HepG2 (cell line): ENCODE measurements around the gene GGA1. TPM values are rescaled to one million over a fixed set of nuclear protein-coding genes. Genes with fewer than 3 reads are reported as not detected.

Experiments
- CBX2 ChIP-seq, 2 experiments: fragments of 200-600 bp in 1 of 2; sonication (generic); formaldehyde crosslinking in 1 of 2; IDR thresholded peaks; 2 replicates each; pipeline versions ENCODE4 v1.7.0 to v1.8.1; 2018 to 2022; ENCODE audit warnings: low read depth in 2 of 2, low read length in 1 of 2, mild to moderate bottlenecking in 1 of 2, missing genetic modification reagents in 1 of 2
- CHD4 ChIP-seq: fragments of 200-600 bp; sonication (generic); IDR thresholded peaks from 2 replicates; pipeline ENCODE4 v1.7.0; 2017; ENCODE audit warnings: mild to moderate bottlenecking, low read length, borderline replicate concordance
- DR1 ChIP-seq: sonication (generic); formaldehyde crosslinking; IDR thresholded peaks from 2 replicates; pipeline ENCODE4 v1.8.0; 2021; ENCODE audit warnings: mild to moderate bottlenecking, missing genetic modification reagents, inconsistent platforms
- HDAC1 ChIP-seq: sonication (generic); formaldehyde crosslinking; IDR thresholded peaks from 2 replicates; pipeline ENCODE4 v1.5.1; 2020; ENCODE audit warnings: mild to moderate bottlenecking, missing genetic modification reagents
- HDAC6 ChIP-seq: fragments of 200-600 bp; sonication (generic); IDR thresholded peaks from 2 replicates; pipeline ENCODE4 v1.7.0; 2017; ENCODE audit warnings: mild to moderate bottlenecking, antibody characterized with exemption, low read length, low read depth
- HIC2 ChIP-seq: sonication (generic); formaldehyde crosslinking; IDR thresholded peaks from 2 replicates; pipeline ENCODE4 v1.9.0; 2022; ENCODE audit warnings: low read depth, missing genetic modification reagents
- JDP2 ChIP-seq: sonication (generic); formaldehyde crosslinking; IDR thresholded peaks from 2 replicates; pipeline ENCODE4 v1.8.1; 2022; ENCODE audit warnings: missing genetic modification reagents, borderline replicate concordance
- KLF12 ChIP-seq: sonication (generic); formaldehyde crosslinking; IDR thresholded peaks from 2 replicates; pipeline ENCODE4 v1.4.0; 2020; ENCODE audit warnings: missing genetic modification reagents, borderline replicate concordance
- MAF1 ChIP-seq: sonication (generic); formaldehyde crosslinking; IDR thresholded peaks from 2 replicates; pipeline ENCODE4 v1.5.0; 2020; ENCODE audit warnings: missing genetic modification reagents, borderline replicate concordance
- PITX1 ChIP-seq: sonication (generic); formaldehyde crosslinking; IDR thresholded peaks from 2 replicates; pipeline ENCODE4 v1.5.1; 2020; ENCODE audit warnings: mild to moderate bottlenecking, missing genetic modification reagents
- POGZ ChIP-seq: sonication (generic); formaldehyde crosslinking; IDR thresholded peaks from 2 replicates; pipeline ENCODE4 v1.4.0; 2020; ENCODE audit warnings: mild to moderate bottlenecking, missing genetic modification reagents
- SALL1 ChIP-seq: sonication (generic); formaldehyde crosslinking; IDR thresholded peaks from 2 replicates; pipeline ENCODE4 v1.8.0; 2022; ENCODE audit warnings: mild to moderate bottlenecking, missing genetic modification reagents
- SMYD3 ChIP-seq: sonication (generic); formaldehyde crosslinking; IDR thresholded peaks from 2 replicates; pipeline ENCODE4 v1.8.1; 2023; ENCODE audit warnings: mild to moderate bottlenecking, missing genetic modification reagents
- TBP ChIP-seq: sonication (generic); formaldehyde crosslinking; IDR thresholded peaks from 2 replicates; pipeline ENCODE4 v1.5.0; 2020; ENCODE audit warnings: missing genetic modification reagents
- TBX3 ChIP-seq: fragments of 450-650 bp; IDR thresholded peaks from 2 replicates; pipeline ENCODE4 v1.6.1; 2017; ENCODE audit warnings: antibody characterized with exemption, mild to moderate bottlenecking, inconsistent platforms, borderline replicate concordance
- TFE3 ChIP-seq: IDR thresholded peaks from 2 replicates; pipeline ENCODE4 v1.6.1; 2016
- THYN1 ChIP-seq: sonication (generic); formaldehyde crosslinking; IDR thresholded peaks from 2 replicates; pipeline ENCODE4 v1.8.1; 2023; ENCODE audit warnings: low read depth, mild to moderate bottlenecking, moderate library complexity, missing genetic modification reagents, borderline replicate concordance
- WIZ ChIP-seq: sonication (generic); formaldehyde crosslinking; IDR thresholded peaks from 2 replicates; pipeline ENCODE4 v1.5.1; 2020; ENCODE audit warnings: mild to moderate bottlenecking, missing genetic modification reagents
- XBP1 ChIP-seq: sonication (generic); formaldehyde crosslinking; IDR thresholded peaks from 2 replicates; pipeline ENCODE4 v1.5.0; 2020; ENCODE audit warnings: missing genetic modification reagents
- ZNF337 ChIP-seq: sonication (generic); formaldehyde crosslinking; IDR thresholded peaks from 2 replicates; pipeline ENCODE4 v1.5.1; 2020; ENCODE audit warnings: missing genetic modification reagents, low read depth, mild to moderate bottlenecking, borderline replicate concordance
- ZNF501 ChIP-seq: sonication (generic); formaldehyde crosslinking; IDR thresholded peaks from 2 replicates; pipeline ENCODE4 v1.5.1; 2020; ENCODE audit warnings: mild to moderate bottlenecking, moderate library complexity, missing genetic modification reagents
- ZNF546 ChIP-seq: sonication (generic); formaldehyde crosslinking; conservative IDR thresholded peaks from 2 replicates; pipeline ENCODE4 v1.8.1; 2023; ENCODE audit warnings: mild to moderate bottlenecking, missing genetic modification reagents
- ZNF569 ChIP-seq: sonication (generic); formaldehyde crosslinking; IDR thresholded peaks from 2 replicates; pipeline ENCODE4 v1.5.0; 2020; ENCODE audit warnings: mild to moderate bottlenecking, missing genetic modification reagents, moderate library complexity, borderline replicate concordance
- ZNF614 ChIP-seq: IDR thresholded peaks from 2 replicates; pipeline ENCODE4 v1.6.1; 2018; ENCODE audit warnings: missing biosample characterization, missing genetic modification reagents, inconsistent platforms, borderline replicate concordance
- ZNF7 ChIP-seq: IDR thresholded peaks from 2 replicates; pipeline ENCODE4 v1.6.1; 2016; ENCODE audit warnings: missing biosample characterization, missing genetic modification reagents
- ZNF781 ChIP-seq: sonication (generic); formaldehyde crosslinking; IDR thresholded peaks from 2 replicates; pipeline ENCODE4 v1.5.1; 2020; ENCODE audit warnings: borderline replicate concordance, mild to moderate bottlenecking, missing genetic modification reagents; ENCODE audit errors: not compliant biosample characterization
- ZSCAN21 ChIP-seq: sonication (generic); formaldehyde crosslinking; IDR thresholded peaks from 2 replicates; pipeline ENCODE4 v1.8.0; 2022; ENCODE audit warnings: mild to moderate bottlenecking, missing genetic modification reagents, moderate library complexity, borderline replicate concordance
- polyA plus RNA-seq, 8 experiments: library from polyadenylated mRNA; depleted of rRNA in 3 of 8; stranded (reverse) in 7 of 8; unstranded in 1 of 8; fragments of >200 nt; fragmentation: Illumina TruSeq in 4 of 8; extraction: Trizol in 4 of 8; gene quantifications; 2 replicates each; pipeline versions ENCODE4 v1.2.1 to v1.2.3, GENCODE V29; 2011 to 2016; ENCODE audit warnings: low read depth in 4 of 8, missing spikeins in 1 of 8, mixed read lengths in 1 of 8; ENCODE audit not compliant: insufficient read depth in 1 of 8
- total RNA-seq, 5 experiments: library from RNA; depleted of rRNA; stranded (reverse); fragments of >200 nt; fragmentation: Illumina TruSeq; extraction: Trizol; gene quantifications; 2 replicates each; pipeline ENCODE4 v1.2.3, GENCODE V29; 2016; ENCODE audit warnings: low read depth in 1 of 5

The GGA1 gene
- total and polyA plus RNA-seq, 2 of the 13 experiments (the other 11 are each of a cell fraction or from before 2014, with no cell fraction given): 29.1 to 87.2 TPM

GRCh38 chr22:37633625-37634416 is 25.2 kb downstream of the GGA1 start (continued):
- TF ChIP-seq THYN1 (CRISPR knock-in tag): no peak
- peak; percentile 31; the same call in 1 of the 2 replicates for TF ChIP-seq ZSCAN21 (CRISPR knock-in tag)
- no peak for TF ChIP-seq MAF1 (CRISPR knock-in tag)
- TF ChIP-seq HDAC1: 0 out of 2 replicates have a peak, but pooled peaks have one; percentile 27
- TF ChIP-seq ZNF546: peak; percentile 53; the same call in 1 of the 2 replicates
- TF ChIP-seq KLF12 (CRISPR knock-in tag): 0 out of 2 replicates have a peak, but pooled peaks have one; percentile 45
- peak; percentile 30; the same call in 1 of the 2 replicates for TF ChIP-seq POGZ
- 0 out of 2 replicates have a peak, but pooled peaks have one; percentile 48 for TF ChIP-seq ZNF614 (CRISPR knock-in tag)
- 0 out of 2 replicates have a peak, but pooled peaks have one; percentile 46 for TF ChIP-seq ZNF569
- TF ChIP-seq SALL1 (CRISPR knock-in tag): peak; percentile 46
- TF ChIP-seq PITX1: no peak
- no peak for TF ChIP-seq WIZ
- peak; percentile 84; the same call in 1 of the 2 replicates for TF ChIP-seq HIC2 (CRISPR knock-in tag)
- no peak for TF ChIP-seq XBP1 (CRISPR knock-in tag)
- no peak for TF ChIP-seq ZNF781 (CRISPR knock-in tag)
- peak; percentile 49; the same call in 1 of the 2 replicates for TF ChIP-seq TBP (CRISPR knock-in tag)
- TF ChIP-seq CHD4: no peak
- 0 out of 2 replicates have a peak, but pooled peaks have one; percentile 47 for TF ChIP-seq DR1
- no peak for TF ChIP-seq CBX2 (IDR thresholded peaks at IDR 0.05; ENCODE audit: low read depth, low read length)
- TF ChIP-seq CBX2 (CRISPR knock-in tag; IDR thresholded peaks at IDR 0.05; ENCODE audit: low read depth): no peak
- TF ChIP-seq ZNF337 (CRISPR knock-in tag): 0 out of 2 replicates have a peak, but pooled peaks have one; percentile 6
- TF ChIP-seq JDP2: no peak; the same call in 1 of the 2 replicates
- TF ChIP-seq HDAC6: no peak
- TF ChIP-seq SMYD3: no peak; the same call in 1 of the 2 replicates
- peak; percentile 68 for TF ChIP-seq ZNF501 (CRISPR knock-in tag)
- TF ChIP-seq TBX3: no peak
- TF ChIP-seq TFE3: no peak
- 0 out of 2 replicates have a peak, but pooled peaks have one; percentile 32 for TF ChIP-seq ZNF7 (CRISPR knock-in tag)
